Stimulated activated CD8-positive, alpha-beta memory T cell treated with anti-CD3 and anti-CD28 coated beads, Interleukin-2, amount 100 ng/mL, for 48 hours (primary cell): Measurements from ENCODE around the gene HELZ.

Experiments used
- DNase-seq, 2 donors: peaks; one replicate each; pipeline ENCODE4 v3.0.0-alpha.2; 2020; ENCODE audit warnings: low read depth in 2 of 2

The HELZ gene

DNA sequence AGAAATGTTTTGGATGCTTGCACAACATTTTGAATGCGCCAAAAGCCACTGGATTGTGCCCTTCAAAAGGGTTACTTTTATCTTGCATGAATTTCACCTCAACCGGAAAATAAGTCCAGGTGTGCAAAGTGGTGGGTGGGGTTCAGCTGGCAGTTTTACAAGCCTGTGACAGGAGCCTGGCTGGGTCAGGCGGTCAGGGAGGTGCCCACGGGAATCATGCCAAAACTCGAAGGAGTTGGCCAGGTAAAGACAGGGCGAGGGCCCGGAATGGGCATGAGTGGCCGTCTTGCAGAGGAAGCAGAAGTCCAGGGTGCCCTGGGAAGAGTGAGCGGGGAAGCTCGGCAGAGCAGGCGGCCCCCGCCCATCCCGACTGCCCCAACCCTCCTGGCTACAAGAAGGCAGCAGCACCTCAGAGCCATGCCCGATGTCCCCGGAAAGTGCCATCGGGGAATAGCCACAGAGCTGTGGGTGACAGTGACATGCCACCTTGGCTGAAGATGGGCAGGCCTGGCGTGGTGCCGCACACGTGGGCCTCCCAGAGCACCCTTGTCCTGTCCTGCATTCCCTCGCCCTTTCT lies 219.7 kb downstream of the HELZ start:
- no peak for DNase-seq

DNA sequence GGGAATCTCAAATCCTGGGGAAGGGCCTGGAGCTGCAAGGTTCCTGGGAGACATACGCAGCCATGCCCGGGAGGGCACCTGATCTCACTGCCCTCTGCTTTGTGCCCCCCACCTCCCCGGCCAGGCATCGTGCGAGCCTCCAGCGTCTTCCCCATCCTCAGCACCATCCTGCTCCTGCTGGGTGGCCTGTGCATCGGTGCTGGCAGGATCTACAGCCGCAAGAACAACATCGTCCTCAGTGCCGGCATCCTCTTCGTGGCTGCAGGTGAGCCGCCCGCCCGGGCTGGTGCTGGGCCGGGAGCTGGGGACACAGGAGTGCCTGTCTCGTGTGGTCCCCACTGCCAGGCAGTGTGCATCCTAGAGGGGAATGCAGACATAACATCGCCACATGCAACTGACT lies 220.3 kb downstream of the HELZ start:
- no peak for DNase-seq

- no peak for DNase-seq
Observed at GRCh38 chr17:67022451-67022810, 222.6 kb downstream of the HELZ start.

- DNase-seq = no peak
Observed at GRCh38 chr17:67021743-67022450, 223.1 kb downstream of the HELZ start.

DNA sequence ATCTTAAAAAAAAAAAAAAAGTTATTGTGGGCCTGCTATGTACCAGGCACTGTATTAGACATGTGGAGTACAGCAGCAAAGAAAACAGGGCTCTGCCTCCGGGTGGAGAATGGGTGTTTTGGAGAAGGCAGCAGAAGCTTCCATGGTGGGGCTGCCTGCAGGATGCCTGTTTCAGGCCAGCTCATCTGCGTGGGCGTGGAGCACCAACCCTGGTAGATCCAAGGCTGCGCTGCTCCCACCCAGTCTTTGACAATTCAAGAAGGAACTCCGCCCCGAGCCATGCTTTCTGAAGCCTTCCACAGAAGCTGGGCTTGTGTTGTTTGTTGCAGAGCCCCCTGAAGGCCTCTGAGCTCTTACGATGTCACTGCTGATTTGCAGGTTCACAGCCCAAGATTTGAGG lies 223.8 kb downstream of the HELZ start:
- DNase-seq = no peak
